ENCODE data around the gene SCART1.

Gene SCART1

GRCh38 chr10:133418289-133418993, 35.3 kb upstream of the SCART1 start:
- TF ChIP-seq CTCF (IDR thresholded peaks at IDR 0.05; ENCODE audit: extremely low read depth, missing control alignments) = no peak
- no peak for DNase-seq (ENCODE audit: low spot score)

GRCh38 chr10:133419211-133419950, 34.4 kb upstream of the SCART1 start:
- no peak for TF ChIP-seq CTCF (IDR thresholded peaks at IDR 0.05; ENCODE audit: extremely low read depth, missing control alignments)
- no peak for DNase-seq (ENCODE audit: low spot score)

DNA sequence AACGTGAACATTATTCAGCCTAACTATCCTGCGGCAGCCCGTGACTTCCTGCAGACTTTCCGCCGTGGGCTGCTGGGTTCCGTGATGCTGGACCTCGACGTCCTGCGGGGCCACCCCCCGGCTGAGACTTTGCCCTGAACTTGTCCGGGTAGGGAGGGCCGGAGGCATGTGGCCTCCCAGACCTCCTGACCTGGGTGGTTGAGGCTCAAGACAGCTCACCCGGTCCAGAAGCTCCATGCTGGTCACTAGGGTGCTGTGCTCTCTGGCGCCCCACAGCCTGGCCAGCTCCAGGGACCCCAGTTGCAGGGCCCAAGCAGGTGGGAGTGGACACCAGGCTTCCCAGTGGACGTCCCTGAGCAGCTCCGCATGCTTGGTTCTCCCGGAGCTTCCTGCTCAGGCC, 33.7 kb upstream of the SCART1 start:
- DNase-seq (ENCODE audit: low spot score) = no peak
- no peak for TF ChIP-seq CTCF (IDR thresholded peaks at IDR 0.05; ENCODE audit: extremely low read depth, missing control alignments)

- TF ChIP-seq CTCF (IDR thresholded peaks at IDR 0.05; ENCODE audit: extremely low read depth, missing control alignments) = no peak
- DNase-seq (ENCODE audit: low spot score) = no peak
These were observed 33.2 kb upstream of the SCART1 start for GRCh38 chr10:133420579-133420978.

DNA sequence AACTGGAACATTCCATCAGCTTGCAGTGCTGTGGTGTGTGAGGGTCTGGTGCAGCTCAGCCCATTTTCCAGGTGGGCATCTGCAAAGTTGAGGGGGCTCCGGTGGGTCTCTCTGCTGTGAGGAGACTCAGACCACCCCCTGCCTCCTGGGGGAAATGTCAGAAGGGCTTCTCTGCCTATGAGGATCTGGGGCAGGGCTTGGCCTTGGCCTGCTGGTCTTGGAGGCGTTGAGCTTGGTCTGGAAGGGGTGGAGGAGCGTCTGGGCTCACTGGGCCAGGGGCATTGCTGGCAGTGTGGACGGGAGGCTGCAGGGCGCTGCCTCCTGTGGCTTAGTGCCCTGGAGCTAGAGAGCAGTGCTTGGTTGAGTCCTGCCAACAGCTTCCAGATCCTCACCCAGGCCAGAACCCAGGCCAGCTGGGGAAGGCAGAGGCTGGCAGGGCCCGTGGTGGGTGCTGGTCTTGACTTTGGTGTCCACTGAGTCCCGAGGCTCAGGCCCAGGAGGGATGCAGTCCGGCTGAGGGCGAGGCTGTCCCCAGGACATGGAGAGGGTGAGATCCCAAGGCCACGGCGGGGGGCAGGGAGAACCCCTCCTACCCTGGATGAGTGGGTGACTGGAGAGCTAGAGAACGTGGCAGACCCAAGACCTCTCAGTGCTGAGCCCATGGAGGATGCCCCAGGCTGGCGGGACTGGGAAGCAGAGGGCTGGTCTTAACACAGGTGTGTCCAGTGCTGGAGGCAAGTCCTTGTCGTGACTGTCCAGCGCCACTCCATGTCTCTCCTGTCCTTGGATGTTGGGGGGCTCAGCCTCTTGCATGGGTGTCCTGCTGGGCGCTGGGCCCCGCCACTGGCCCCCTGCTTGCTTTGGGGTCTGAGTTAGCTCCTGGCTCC, 32.2 kb upstream of the SCART1 start:
- no peak for DNase-seq (ENCODE audit: low spot score)
- no peak for TF ChIP-seq CTCF (IDR thresholded peaks at IDR 0.05; ENCODE audit: extremely low read depth, missing control alignments)

DNA sequence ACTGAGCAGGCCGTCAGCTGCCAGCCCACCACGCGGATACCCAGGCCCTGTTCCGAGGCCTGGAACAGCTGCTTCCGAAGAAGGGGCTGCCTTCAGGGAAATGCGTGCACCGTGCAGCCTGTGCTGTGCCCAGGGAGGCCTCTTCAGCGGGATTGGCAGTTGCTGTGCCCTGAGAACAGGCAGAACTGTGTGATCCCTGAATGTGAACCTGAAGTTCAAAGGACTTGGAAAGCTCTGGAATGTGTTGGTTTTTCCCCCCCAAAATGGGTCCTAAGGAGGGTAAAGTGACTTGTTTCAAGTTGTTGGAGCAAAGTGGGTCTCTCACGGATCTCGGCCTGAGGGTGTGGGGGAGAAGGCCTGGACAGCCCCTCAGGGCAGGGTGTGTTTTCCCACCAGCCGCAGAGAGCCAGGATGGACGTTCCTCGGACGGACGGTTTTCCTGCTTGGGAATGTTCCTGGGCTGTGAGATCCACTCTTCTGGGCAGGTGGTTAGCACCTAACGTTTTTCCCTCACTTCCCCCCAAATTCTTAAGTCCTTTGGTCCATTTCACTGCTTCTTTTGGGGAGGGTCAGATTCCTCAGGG, 31.4 kb upstream of the SCART1 start:
- DNase-seq (ENCODE audit: low spot score) = no peak
- TF ChIP-seq CTCF (IDR thresholded peaks at IDR 0.05; ENCODE audit: extremely low read depth, missing control alignments) = no peak
